WTC11 (cell line): Measurements from ENCODE around the gene ELMOD1. TPM values are rescaled to one million over a fixed set of nuclear protein-coding genes. Genes with fewer than 3 reads are reported as not detected.

Experiments
- ATAC-seq: fragments of 200-7000 bp; cut with Tn5 transposase; 2 replicates; pipeline ENCODE4 v1.10.0; 2021; ENCODE audit warnings: mild to moderate bottlenecking, moderate library complexity
- CTCF ChIA-PET: fragments of 300-600 bp; sonication (Branson Sonifier 250); formaldehyde crosslinking; loops from one replicate; lab custom pipeline; 2021; ENCODE audit warnings: antibody characterized with exemption; lab: Charles Lee
- POLR2A ChIA-PET: fragments of 350-600 bp; sonication (Branson Sonifier 250); formaldehyde crosslinking; loops from one replicate; lab custom pipeline; 2021; ENCODE audit warnings: antibody characterized with exemption; lab: Charles Lee
- DNase-seq: peaks from one replicate; pipeline ENCODE4 v3.0.0; 2021; ENCODE audit warnings: low spot score
- H3K27ac Mint-ChIP-seq: 2 replicates; pipeline ENCODE4 v1.8.0; 2021; ENCODE audit warnings: mixed read lengths
- H3K27me3 Mint-ChIP-seq: 2 replicates; pipeline ENCODE4 v1.8.0; 2021; ENCODE audit warnings: low read depth, mild to moderate bottlenecking, moderate library complexity, mixed read lengths
- H3K36me3 Mint-ChIP-seq: 2 replicates; pipeline ENCODE4 v1.8.0; 2021; ENCODE audit warnings: mixed read lengths
- H3K4me1 Mint-ChIP-seq: 2 replicates; pipeline ENCODE4 v1.8.0; 2022; ENCODE audit warnings: mixed read lengths
- H3K4me3 Mint-ChIP-seq: 2 replicates; pipeline ENCODE4 v1.8.0; 2021; ENCODE audit warnings: mild to moderate bottlenecking, moderate library complexity, mixed read lengths
- H3K9me3 Mint-ChIP-seq: 2 replicates; pipeline ENCODE4 v1.8.0; 2021; ENCODE audit warnings: mixed read lengths
- CDX4 ChIP-seq: fragments of 250-450 bp; sonication (Bioruptor Pico); IDR thresholded peaks from 2 replicates; pipeline ENCODE4 v1.9.0; 2021; ENCODE audit warnings: moderate library complexity, mild to moderate bottlenecking, inconsistent platforms, borderline replicate concordance
- E2F5 ChIP-seq: sonication (generic); formaldehyde crosslinking; IDR thresholded peaks from 2 replicates; pipeline ENCODE4 v1.8.1; 2022; ENCODE audit warnings: mild to moderate bottlenecking, moderate library complexity, missing genetic modification reagents
- ELF4 ChIP-seq: sonication (generic); formaldehyde crosslinking; IDR thresholded peaks from 2 replicates; pipeline ENCODE4 v1.8.1; 2022; ENCODE audit warnings: low read depth, mild to moderate bottlenecking, moderate library complexity, missing genetic modification reagents
- ERG ChIP-seq: fragments of 250-450 bp; sonication (Bioruptor Pico); IDR thresholded peaks from 2 replicates; pipeline ENCODE4 v1.8.0; 2021; ENCODE audit warnings: mild to moderate bottlenecking
- FOXK1 ChIP-seq: sonication (generic); formaldehyde crosslinking; IDR thresholded peaks from 2 replicates; pipeline ENCODE4 v1.8.0; 2022; ENCODE audit warnings: mild to moderate bottlenecking, moderate library complexity, missing genetic modification reagents
- GRHL2 ChIP-seq: fragments of 250-450 bp; sonication (Bioruptor Pico); IDR thresholded peaks from 2 replicates; pipeline ENCODE4 v1.8.0; 2022; ENCODE audit warnings: mild to moderate bottlenecking, moderate library complexity; ENCODE audit not compliant: insufficient replicate concordance, severe bottlenecking
- HMGA2 ChIP-seq: fragments of 250-450 bp; sonication (Bioruptor Pico); IDR thresholded peaks from 2 replicates; pipeline ENCODE4 v1.4.0; 2021; ENCODE audit warnings: mild to moderate bottlenecking, moderate library complexity
- JUN ChIP-seq: sonication (generic); formaldehyde crosslinking; IDR thresholded peaks from 2 replicates; pipeline ENCODE4 v1.8.0; 2023; ENCODE audit warnings: mild to moderate bottlenecking, missing genetic modification reagents
- MLX ChIP-seq: sonication (generic); formaldehyde crosslinking; IDR thresholded peaks from 2 replicates; pipeline ENCODE4 v1.8.1; 2023; ENCODE audit warnings: mild to moderate bottlenecking, missing genetic modification reagents, moderate library complexity
- MXD4 ChIP-seq: fragments of 250-450 bp; sonication (Bioruptor Pico); IDR thresholded peaks from 2 replicates; pipeline ENCODE4 v1.8.0; 2021; ENCODE audit warnings: mild to moderate bottlenecking, moderate library complexity, borderline replicate concordance
- NFATC4 ChIP-seq: fragments of 250-450 bp; sonication (Bioruptor Pico); IDR thresholded peaks from 2 replicates; pipeline ENCODE4 v1.9.0; 2021; ENCODE audit warnings: mild to moderate bottlenecking
- NFE2L1 ChIP-seq: sonication (generic); formaldehyde crosslinking; IDR thresholded peaks from 2 replicates; pipeline ENCODE4 v1.8.1; 2023; ENCODE audit warnings: missing genetic modification reagents
- NR2C2 ChIP-seq: sonication (generic); formaldehyde crosslinking; IDR thresholded peaks from 2 replicates; pipeline ENCODE4 v1.8.0; 2022; ENCODE audit warnings: mild to moderate bottlenecking, missing genetic modification reagents
- TCF7 ChIP-seq: sonication (generic); formaldehyde crosslinking; IDR thresholded peaks from 2 replicates; pipeline ENCODE4 v1.8.0; 2022; ENCODE audit warnings: mild to moderate bottlenecking, low read depth, missing genetic modification reagents, moderate library complexity
- TEAD1 ChIP-seq: sonication (generic); formaldehyde crosslinking; IDR thresholded peaks from 2 replicates; pipeline ENCODE4 v1.8.0; 2022; ENCODE audit warnings: mild to moderate bottlenecking, missing genetic modification reagents
- TP53 ChIP-seq: sonication (generic); formaldehyde crosslinking; IDR thresholded peaks from 2 replicates; pipeline ENCODE4 v1.8.1; 2023; ENCODE audit warnings: mild to moderate bottlenecking, missing genetic modification reagents
- ZNF263 ChIP-seq: sonication (generic); formaldehyde crosslinking; IDR thresholded peaks from 2 replicates; pipeline ENCODE4 v1.8.1; 2022; ENCODE audit warnings: low read depth, mild to moderate bottlenecking, moderate library complexity, missing genetic modification reagents
- ZNF396 ChIP-seq: fragments of 250-450 bp; sonication (Bioruptor Pico); IDR thresholded peaks from 2 replicates; pipeline ENCODE4 v1.8.0; 2021; ENCODE audit warnings: mild to moderate bottlenecking, moderate library complexity, borderline replicate concordance
- ZNF532 ChIP-seq: fragments of 250-450 bp; sonication (Bioruptor Pico); IDR thresholded peaks from 2 replicates; pipeline ENCODE4 v1.9.0; 2021; ENCODE audit warnings: mild to moderate bottlenecking, borderline replicate concordance
- total RNA-seq: library from RNA; stranded (reverse); gene quantifications from 3 replicates; pipeline ENCODE4 v1.2.3, GENCODE V29; 2021

ELMOD1 gene
- total RNA-seq, 1 experiment from 2014 or later: 2.3 TPM

- POLR2A ChIA-PET: no interaction called here
- Mint-ChIP-seq H3K27ac (no peak overlapping the region), H3K27me3 (peaks cover 67% of the 10 kb centered on the region)
- TF ChIP-seq ZNF396 (CRISPR knock-in tag) (no peak), ZNF263 (no peak), NFATC4 (no peak), MLX (CRISPR knock-in tag) (no peak), E2F5 (CRISPR knock-in tag) (no peak), NR2C2 (no peak)
- TF ChIP-seq, all 79 proteins: peak for 0
- no peaks in the 10 kb centered on the region for H3K9me3 Mint-ChIP-seq
- DNase-seq (no peak), ATAC-seq (no peak)
- peak overlapping the region; percentile 95 for H3K4me3 Mint-ChIP-seq
- no peaks in the 10 kb centered on the region for H3K36me3 Mint-ChIP-seq
- CTCF ChIA-PET: interaction anchor here (2.1 to 2.2 kb wide), 2 partner anchors 13 to 16 kb away, joined by 9 to 10 read pairs; no protein-coding TSS in a partner anchor
- H3K4me1 Mint-ChIP-seq: peaks cover 50% of the 10 kb centered on the region
Observed at GRCh38 chr11:107592813-107593212, 1.9 kb downstream of the ELMOD1 start.

- DNase-seq: peak; percentile 21
- H3K36me3 Mint-ChIP-seq: no peaks in the 10 kb centered on the region
- no peak overlapping the region for H3K27ac Mint-ChIP-seq
- TF ChIP-seq ZNF532 (CRISPR knock-in tag) (no peak), TEAD1 (CRISPR knock-in tag) (no peak), HMGA2 (no peak), TCF7 (no peak), ERG (CRISPR knock-in tag) (no peak), NFE2L1 (no peak), JUN (CRISPR knock-in tag) (no peak), CDX4 (CRISPR knock-in tag) (no peak), FOXK1 (CRISPR knock-in tag) (no peak)
- no peaks in the 10 kb centered on the region for H3K9me3 Mint-ChIP-seq
- ChIA-PET CTCF (interaction anchor here (0.8 to 2.1 kb wide), 5 partner anchors 10 to 147 kb away, joined by 3 to 9 read pairs (median 4); no protein-coding TSS in a partner anchor), POLR2A (no interaction called here)
- peaks cover 56% of the 10 kb centered on the region for H3K27me3 Mint-ChIP-seq
- peak; percentile 10 for ATAC-seq
- peak overlapping the region; percentile 50 for H3K4me3 Mint-ChIP-seq
- peaks cover 62% of the 10 kb centered on the region for H3K4me1 Mint-ChIP-seq
Observed at GRCh38 chr11:107593951-107594350, 3.0 kb downstream of the ELMOD1 start.

GRCh38 chr11:107594736-107595135, 3.8 kb downstream of the ELMOD1 start:
- peaks cover 56% of the 10 kb centered on the region for H3K4me1 Mint-ChIP-seq
- H3K36me3 Mint-ChIP-seq: no peaks in the 10 kb centered on the region
- no peak overlapping the region for H3K27ac Mint-ChIP-seq
- CTCF ChIA-PET: interaction anchor here (0.8 to 2.1 kb wide), 5 partner anchors 10 to 147 kb away, joined by 3 to 9 read pairs (median 4); no protein-coding TSS in a partner anchor
- no peak overlapping the region for H3K4me3 Mint-ChIP-seq
- no peaks in the 10 kb centered on the region for H3K9me3 Mint-ChIP-seq
- no peak for DNase-seq
- no peak for ATAC-seq
- POLR2A ChIA-PET: no interaction called here
- H3K27me3 Mint-ChIP-seq: peaks cover 48% of the 10 kb centered on the region
- TF ChIP-seq TEAD1 (CRISPR knock-in tag) (no peak), MXD4 (CRISPR knock-in tag) (no peak), GRHL2 (CRISPR knock-in tag) (no peak), ELF4 (no peak), TP53 (no peak), ZNF532 (CRISPR knock-in tag) (no peak), NR2C2 (no peak), NFATC4 (no peak)
